ENCODE results near the gene PRRT2.

GRCh38 chr16:29806099-29806579 is 5.9 kb upstream of the PRRT2 start, which contains the start of gene MAZ:
- TF ChIP-seq, protein P1, sequence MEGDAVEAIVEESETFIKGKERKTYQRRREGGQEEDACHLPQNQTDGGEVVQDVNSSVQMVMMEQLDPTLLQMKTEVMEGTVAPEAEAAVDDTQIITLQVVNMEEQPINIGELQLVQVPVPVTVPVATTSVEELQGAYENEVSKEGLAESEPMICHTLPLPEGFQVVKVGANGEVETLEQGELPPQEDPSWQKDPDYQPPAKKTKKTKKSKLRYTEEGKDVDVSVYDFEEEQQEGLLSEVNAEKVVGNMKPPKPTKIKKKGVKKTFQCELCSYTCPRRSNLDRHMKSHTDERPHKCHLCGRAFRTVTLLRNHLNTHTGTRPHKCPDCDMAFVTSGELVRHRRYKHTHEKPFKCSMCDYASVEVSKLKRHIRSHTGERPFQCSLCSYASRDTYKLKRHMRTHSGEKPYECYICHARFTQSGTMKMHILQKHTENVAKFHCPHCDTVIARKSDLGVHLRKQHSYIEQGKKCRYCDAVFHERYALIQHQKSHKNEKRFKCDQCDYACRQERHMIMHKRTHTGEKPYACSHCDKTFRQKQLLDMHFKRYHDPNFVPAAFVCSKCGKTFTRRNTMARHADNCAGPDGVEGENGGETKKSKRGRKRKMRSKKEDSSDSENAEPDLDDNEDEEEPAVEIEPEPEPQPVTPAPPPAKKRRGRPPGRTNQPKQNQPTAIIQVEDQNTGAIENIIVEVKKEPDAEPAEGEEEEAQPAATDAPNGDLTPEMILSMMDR (IDR thresholded peaks at IDR 0.05), result no peak
- TF ChIP-seq POLR2A (IDR thresholded peaks at IDR 0.05), result no peak

Data from right lobe of liver (tissue), 4 donors.